Testis (tissue), 3 donors: Measurements from ENCODE around the gene PCSK6. TPM values are rescaled to one million over a fixed set of nuclear protein-coding genes. Genes with fewer than 3 reads are reported as not detected.

Source experiments
- DNase-seq: peaks from one replicate; pipeline ENCODE4 v3.0.0-alpha.2; 2019
- H3K27ac ChIP-seq, 2 donors: fragments of 200-600 bp; sonication (generic); one replicate each; pipeline ENCODE4 v1.5.1; 2019
- H3K27me3 ChIP-seq: fragments of 200-600 bp; sonication (generic); one replicate; pipeline ENCODE4 v1.5.1; 2019
- H3K36me3 ChIP-seq: fragments of 200-600 bp; sonication (generic); one replicate; pipeline ENCODE4 v1.5.1; 2017; ENCODE audit warnings: low read depth; ENCODE audit errors: missing control alignments
- H3K4me1 ChIP-seq: fragments of 200-600 bp; sonication (generic); one replicate; pipeline ENCODE4 v1.5.1; 2019
- H3K4me3 ChIP-seq, 2 donors: fragments of 200-600 bp; sonication (generic); one replicate each; pipeline ENCODE4 v1.5.1; 2017 to 2019
- H3K9me3 ChIP-seq: fragments of 200-600 bp; sonication (generic); one replicate; pipeline ENCODE4 v1.5.1; 2017
- CTCF ChIP-seq, 3 experiments: fragments of 450-650 bp in 2 of 3; fragments of 200-600 bp in 1 of 3; sonication (generic) in 1 of 3; IDR thresholded peaks; one replicate each; pipeline ENCODE4 v1.5.1; 2016 to 2019; ENCODE audit warnings: antibody characterized with exemption in 3 of 3, mild to moderate bottlenecking in 2 of 3, moderate library complexity in 1 of 3
- POLR2A ChIP-seq: fragments of 450-650 bp; IDR thresholded peaks from one replicate; pipeline ENCODE4 v1.6.1; 2017; ENCODE audit warnings: antibody characterized with exemption, mild to moderate bottlenecking, moderate library complexity
- WGBS, 2 donors: methylation state at CpG; one replicate each; pipeline ENCODE4 v1.1.5; 2018; 5-methylcytosine and 5-hydroxymethylcytosine counted together
- intact Hi-C: fragments of 100-400 bp; cut with DNase I; formaldehyde crosslinking; loops from one replicate; pipeline ENCODE4 v1.15.1; 2023; ENCODE audit warnings: low total_unique reads
- polyA plus RNA-seq: library from polyadenylated mRNA; stranded (reverse); fragments of 350-450 nt; fragmentation: Illumina TruSeq; extraction: RNeasy Lipid Tissue Mini Kit (QIAGEN cat#74804); gene quantifications from one replicate; pipeline ENCODE4 v1.2.3, GENCODE V29; 2014; ENCODE audit warnings: low read depth, low replicate concordance; ENCODE audit not compliant: insufficient read depth
- total RNA-seq, 2 donors: library from RNA; depleted of rRNA; stranded (reverse); fragments of >200 nt; gene quantifications; one replicate each; pipeline ENCODE4 v1.2.3, GENCODE V29; 2016

Gene PCSK6
- total and polyA plus RNA-seq, 3 donors from 2014 or later, result 43.9 to 156 (median 95.4) TPM

- 70 to 90% methylated on average over 1 to 2 of the region's 2 CpGs for WGBS, 2 donors
- Histone ChIP-seq H3K27ac (peak overlapping the region; percentile 11 to 46), H3K36me3 (no peaks in the 10 kb centered on the region), H3K4me3 (no peak overlapping the region), H3K4me1 (peaks cover 41% of the 10 kb centered on the region), H3K27me3 (no peaks in the 10 kb centered on the region), H3K9me3 (no peaks in the 10 kb centered on the region)
- intact Hi-C loops, result no loop called here
- peak; percentile 13 for DNase-seq
- TF ChIP-seq CTCF (IDR thresholded peaks at IDR 0.05) (no peak), POLR2A (no peak)
Observed at GRCh38 chr15:101447168-101447533, 42.4 kb downstream of the PCSK6 start.

- Histone ChIP-seq H3K27ac (peak overlapping the region; percentile 39 to 46), H3K36me3 (no peaks in the 10 kb centered on the region), H3K9me3 (no peaks in the 10 kb centered on the region), H3K4me1 (peaks cover 36% of the 10 kb centered on the region), H3K4me3 (no peak overlapping the region), H3K27me3 (no peaks in the 10 kb centered on the region)
- intact Hi-C loops, result no loop called here
- WGBS, 2 donors, result 68 to 73% methylated on average over 12 of the region's 12 CpGs
- DNase-seq, result peak; percentile 14
- TF ChIP-seq POLR2A (no peak), CTCF (IDR thresholded peaks at IDR 0.05) (no peak)
Observed at GRCh38 chr15:101446518-101447167, 42.9 kb downstream of the PCSK6 start.

- Histone ChIP-seq H3K4me1 (peaks cover 36% of the 10 kb centered on the region), H3K27ac (peak overlapping the region; percentile 46)
Observed at GRCh38 chr15:101445562-101446517, 43.7 kb downstream of the PCSK6 start.

GRCh38 chr15:101444807-101445508 lies 44.5 kb downstream of the PCSK6 start:
- Histone ChIP-seq H3K36me3 (no peaks in the 10 kb centered on the region), H3K4me3 (no peak overlapping the region), H3K27ac (peak overlapping the region in 1 of 2 donors; percentile 46), H3K9me3 (no peaks in the 10 kb centered on the region), H3K4me1 (peaks cover 36% of the 10 kb centered on the region), H3K27me3 (no peaks in the 10 kb centered on the region)
- DNase-seq, result no peak
- WGBS, 2 donors, result 93 to 97% methylated on average over 12 of the region's 12 CpGs
- TF ChIP-seq CTCF (IDR thresholded peaks at IDR 0.05) (no peak), POLR2A (no peak)
- intact Hi-C loops, result no loop called here

More at GRCh38 chr15:101445562-101446517, 43.7 kb downstream of the PCSK6 start:
- TF ChIP-seq POLR2A (no peak), CTCF (IDR thresholded peaks at IDR 0.05) (no peak)
- DNase-seq, result peak; percentile 57
- no peaks in the 10 kb centered on the region for H3K27me3 ChIP-seq
- no peaks in the 10 kb centered on the region for H3K36me3 ChIP-seq
- no peaks in the 10 kb centered on the region for H3K9me3 ChIP-seq
- WGBS, 2 donors, result 43 to 54% methylated on average over 18 to 22 of the region's 22 CpGs
- intact Hi-C loops, result no loop called here
- H3K4me3 ChIP-seq, result no peak overlapping the region
